ENCODE measurements around the gene MVB12B.

MVB12B gene

GRCh38 chr9:126487856-126488255, 161.2 kb downstream of the MVB12B start:
- in situ Hi-C loops (cut with MboI; ENCODE audit: low sequenced_read_pairs), result loop anchor here (25.0 kb wide), 1 partner anchor 1076 kb away; no protein-coding TSS in a partner anchor

GRCh38 chr9:126488310-126488709, 161.7 kb downstream of the MVB12B start:
- in situ Hi-C loops (cut with MboI; ENCODE audit: low sequenced_read_pairs), result loop anchor here (25.0 kb wide), 1 partner anchor 1076 kb away; no protein-coding TSS in a partner anchor

GRCh38 chr9:126488881-126489404, 162.3 kb downstream of the MVB12B start:
- in situ Hi-C loops (cut with MboI; ENCODE audit: low sequenced_read_pairs), result loop anchor here (25.0 kb wide), 1 partner anchor 1077 kb away; no protein-coding TSS in a partner anchor

GRCh38 chr9:126489581-126490213, 163.1 kb downstream of the MVB12B start:
- in situ Hi-C loops (cut with MboI; ENCODE audit: low sequenced_read_pairs), result loop anchor here (25.0 kb wide), 1 partner anchor 1077 kb away; no protein-coding TSS in a partner anchor

- in situ Hi-C loops (cut with MboI; ENCODE audit: low sequenced_read_pairs), result loop anchor here (25.0 kb wide), 1 partner anchor 1078 kb away; no protein-coding TSS in a partner anchor
Observed at GRCh38 chr9:126490214-126490631, 163.6 kb downstream of the MVB12B start.

GRCh38 chr9:126490871-126491567, 164.4 kb downstream of the MVB12B start:
- in situ Hi-C loops (cut with MboI; ENCODE audit: low sequenced_read_pairs), result loop anchor here (25.0 kb wide), 1 partner anchor 1079 kb away; no protein-coding TSS in a partner anchor

GRCh38 chr9:126491568-126491879, 164.9 kb downstream of the MVB12B start:
- in situ Hi-C loops (cut with MboI; ENCODE audit: low sequenced_read_pairs), result loop anchor here (25.0 kb wide), 1 partner anchor 1079 kb away; no protein-coding TSS in a partner anchor

GRCh38 chr9:126491949-126492348, 165.3 kb downstream of the MVB12B start:
- in situ Hi-C loops (cut with MboI; ENCODE audit: low sequenced_read_pairs), result loop anchor here (25.0 kb wide), 1 partner anchor 1080 kb away; no protein-coding TSS in a partner anchor

- in situ Hi-C loops (cut with MboI; ENCODE audit: low sequenced_read_pairs), result loop anchor here (25.0 kb wide), 1 partner anchor 1082 kb away; no protein-coding TSS in a partner anchor
Observed at GRCh38 chr9:126494264-126494663, 167.6 kb downstream of the MVB12B start.

GRCh38 chr9:126494746-126495145, 168.1 kb downstream of the MVB12B start:
- in situ Hi-C loops (cut with MboI; ENCODE audit: low sequenced_read_pairs), result loop anchor here (25.0 kb wide), 1 partner anchor 1082 kb away; no protein-coding TSS in a partner anchor

- in situ Hi-C loops (cut with MboI; ENCODE audit: low sequenced_read_pairs), result loop anchor here (25.0 kb wide), 1 partner anchor 1083 kb away; no protein-coding TSS in a partner anchor
Observed at GRCh38 chr9:126495411-126496180, 169.0 kb downstream of the MVB12B start.

GRCh38 chr9:126496181-126496576, 169.6 kb downstream of the MVB12B start:
- in situ Hi-C loops (cut with MboI; ENCODE audit: low sequenced_read_pairs), result loop anchor here (25.0 kb wide), 1 partner anchor 1084 kb away; no protein-coding TSS in a partner anchor

- in situ Hi-C loops (cut with MboI; ENCODE audit: low sequenced_read_pairs), result loop anchor here (25.0 kb wide), 1 partner anchor 1085 kb away; no protein-coding TSS in a partner anchor
Observed at GRCh38 chr9:126496781-126497659, 170.4 kb downstream of the MVB12B start.

- in situ Hi-C loops (cut with MboI; ENCODE audit: low sequenced_read_pairs), result loop anchor here (25.0 kb wide), 1 partner anchor 1085 kb away; no protein-coding TSS in a partner anchor
Observed at GRCh38 chr9:126497660-126498275, 171.1 kb downstream of the MVB12B start.

GRCh38 chr9:126498331-126498730, 171.7 kb downstream of the MVB12B start:
- in situ Hi-C loops (cut with MboI; ENCODE audit: low sequenced_read_pairs), result loop anchor here (25.0 kb wide), 1 partner anchor 1086 kb away; no protein-coding TSS in a partner anchor

GRCh38 chr9:126499005-126499910, 172.6 kb downstream of the MVB12B start:
- in situ Hi-C loops (cut with MboI; ENCODE audit: low sequenced_read_pairs), result loop anchor here (25.0 kb wide), 1 partner anchor 1087 kb away; no protein-coding TSS in a partner anchor

- in situ Hi-C loops (cut with MboI; ENCODE audit: low sequenced_read_pairs), result loop anchor here (25.0 kb wide), 1 partner anchor 1088 kb away; no protein-coding TSS in a partner anchor
Observed at GRCh38 chr9:126499911-126500599, 173.4 kb downstream of the MVB12B start.
